Uterus (tissue), 4 donors: ENCODE measurements around the gene NPW. TPM values are rescaled to one million over a fixed set of nuclear protein-coding genes. Genes with fewer than 3 reads are reported as not detected.
A peak's percentile ranks its signal among the peaks of the same experiment; 100 is the strongest.

Experiments used
- DNase-seq, 2 donors: peaks; one replicate each; pipeline ENCODE4 v3.0.0-alpha.2; 2019 to 2020
- H3K27ac ChIP-seq, 2 donors: fragments of 200-600 bp; sonication (generic); 1 replicate in 1 of 2; 2 replicates in 1 of 2; pipeline ENCODE4 v1.5.1; 2016 to 2018
- H3K27me3 ChIP-seq, 2 donors: fragments of 200-600 bp; sonication (generic); one replicate each; pipeline ENCODE4 v1.5.1; 2018 to 2019; ENCODE audit warnings: control low read depth in 1 of 2
- H3K36me3 ChIP-seq, 2 donors: fragments of 200-600 bp; sonication (generic); one replicate each; pipeline ENCODE4 v1.5.1; 2019; ENCODE audit warnings: control low read depth in 1 of 2
- H3K4me1 ChIP-seq, 2 donors: fragments of 200-600 bp; sonication (generic); one replicate each; pipeline ENCODE4 v1.5.1; 2018 to 2019; ENCODE audit warnings: control low read depth in 1 of 2
- H3K4me3 ChIP-seq, 2 donors: fragments of 200-600 bp; sonication (generic); 1 replicate in 1 of 2; 2 replicates in 1 of 2; pipeline ENCODE4 v1.5.1; 2018 to 2019; ENCODE audit warnings: mild to moderate bottlenecking in 1 of 2
- H3K9me3 ChIP-seq, 2 donors: fragments of 200-600 bp; sonication (generic); one replicate each; pipeline ENCODE4 v1.5.1; 2019; ENCODE audit warnings: control low read depth in 1 of 2
- POLR2A ChIP-seq, 2 donors: fragments of 450-650 bp; IDR thresholded peaks; one replicate each; pipeline ENCODE4 v1.6.1; 2016; ENCODE audit warnings: antibody characterized with exemption in 2 of 2, mild to moderate bottlenecking in 1 of 2, moderate library complexity in 1 of 2
- intact Hi-C: fragments of 100-400 bp; cut with DNase I; formaldehyde crosslinking; loops from one replicate; pipeline ENCODE4 v1.15.1; 2023; ENCODE audit warnings: low total_unique reads
- total RNA-seq, 4 donors: library from RNA; depleted of rRNA in 3 of 4; stranded (reverse); fragments of >200 nt in 3 of 4; gene quantifications; one replicate each; pipeline versions ENCODE4 v1.1.0 to v1.2.4, GENCODE V29; 2014 to 2023
- TF ChIP-seq, protein P1 (sequence below), 4 experiments: fragments of 200-600 bp in 2 of 4; fragments of 450-650 bp in 2 of 4; sonication (generic) in 2 of 4; IDR thresholded peaks; one replicate each; pipeline ENCODE4 v1.5.1; 2016 to 2019; ENCODE audit warnings: antibody characterized with exemption in 4 of 4, mild to moderate bottlenecking in 2 of 4, moderate library complexity in 1 of 4
- donor health status: DM: yes; HTN: yes; CAD: no.

Gene NPW
- total RNA-seq, 4 donors from 2014 or later, result 1.5 TPM; not detected in 3

DNA sequence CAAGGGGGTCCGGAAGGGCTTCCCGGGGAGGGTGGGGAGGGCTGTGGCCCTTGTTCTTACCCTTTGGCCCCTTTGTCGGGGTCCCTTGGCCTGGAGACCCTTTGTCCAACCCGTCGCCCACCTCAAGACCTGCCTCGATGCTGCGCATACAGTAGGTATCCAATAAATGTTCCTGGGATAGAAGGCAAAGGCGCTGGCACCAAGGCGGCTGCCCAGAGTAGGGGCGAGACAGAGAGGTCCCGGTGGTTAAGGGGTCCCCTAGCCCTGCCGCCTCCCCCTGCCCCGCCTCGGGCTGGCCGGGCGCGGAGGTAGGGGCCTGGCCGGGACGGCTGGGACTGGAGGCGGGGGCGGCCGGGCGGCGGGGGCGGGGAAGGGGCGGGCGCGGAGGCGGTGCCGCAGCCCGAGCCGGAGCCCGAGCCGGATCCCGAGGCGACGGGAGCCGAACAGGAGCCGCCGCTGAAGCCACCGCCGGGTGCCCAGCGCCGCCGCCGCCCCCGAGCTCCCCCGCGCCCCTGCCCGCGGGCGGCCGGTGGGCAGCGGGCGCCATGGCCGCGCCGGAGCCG is 7.0 kb downstream of the NPW start, which contains the start of gene NHERF2:
NHERF2 (plus strand) TSS at position 442 of the 563 bp plus-strand sequence; CDS start at position 546, 104 bp downstream.
- DNase-seq, result peak in 1 of 2 donors; percentile 48
- no peaks in the 10 kb centered on the region for H3K36me3 ChIP-seq
- peak within 1 kb of the TSS; percentile 32 to 56 for H3K4me3 ChIP-seq
- H3K27ac ChIP-seq, result peak within 1 kb of the TSS; percentile 69 to 79
- no peaks in the 10 kb centered on the region for H3K27me3 ChIP-seq
- intact Hi-C loops, result no loop called here
- no peak for TF ChIP-seq POLR2A (IDR thresholded peaks at IDR 0.05)
- TF ChIP-seq, protein P1, sequence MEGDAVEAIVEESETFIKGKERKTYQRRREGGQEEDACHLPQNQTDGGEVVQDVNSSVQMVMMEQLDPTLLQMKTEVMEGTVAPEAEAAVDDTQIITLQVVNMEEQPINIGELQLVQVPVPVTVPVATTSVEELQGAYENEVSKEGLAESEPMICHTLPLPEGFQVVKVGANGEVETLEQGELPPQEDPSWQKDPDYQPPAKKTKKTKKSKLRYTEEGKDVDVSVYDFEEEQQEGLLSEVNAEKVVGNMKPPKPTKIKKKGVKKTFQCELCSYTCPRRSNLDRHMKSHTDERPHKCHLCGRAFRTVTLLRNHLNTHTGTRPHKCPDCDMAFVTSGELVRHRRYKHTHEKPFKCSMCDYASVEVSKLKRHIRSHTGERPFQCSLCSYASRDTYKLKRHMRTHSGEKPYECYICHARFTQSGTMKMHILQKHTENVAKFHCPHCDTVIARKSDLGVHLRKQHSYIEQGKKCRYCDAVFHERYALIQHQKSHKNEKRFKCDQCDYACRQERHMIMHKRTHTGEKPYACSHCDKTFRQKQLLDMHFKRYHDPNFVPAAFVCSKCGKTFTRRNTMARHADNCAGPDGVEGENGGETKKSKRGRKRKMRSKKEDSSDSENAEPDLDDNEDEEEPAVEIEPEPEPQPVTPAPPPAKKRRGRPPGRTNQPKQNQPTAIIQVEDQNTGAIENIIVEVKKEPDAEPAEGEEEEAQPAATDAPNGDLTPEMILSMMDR (IDR thresholded peaks at IDR 0.05), result no peak
- H3K4me1 ChIP-seq, result peaks cover 0 to 6% of the 10 kb centered on the region in 2 donors
- H3K9me3 ChIP-seq, result no peaks in the 10 kb centered on the region

- Histone ChIP-seq H3K4me3 (peak overlapping the region; percentile 32 to 56), H3K36me3 (no peaks in the 10 kb centered on the region), H3K27ac (peak overlapping the region; percentile 69 to 79), H3K4me1 (peaks cover 0 to 6% of the 10 kb centered on the region in 2 donors), H3K27me3 (no peaks in the 10 kb centered on the region), H3K9me3 (no peaks in the 10 kb centered on the region)
- no peak for TF ChIP-seq POLR2A (IDR thresholded peaks at IDR 0.05)
- TF ChIP-seq, protein P1 (IDR thresholded peaks at IDR 0.05), result no peak
- intact Hi-C loops, result no loop called here
- DNase-seq, result no peak
Observed at GRCh38 chr16:2027024-2028010, 7.7 kb downstream of the NPW start.

DNA sequence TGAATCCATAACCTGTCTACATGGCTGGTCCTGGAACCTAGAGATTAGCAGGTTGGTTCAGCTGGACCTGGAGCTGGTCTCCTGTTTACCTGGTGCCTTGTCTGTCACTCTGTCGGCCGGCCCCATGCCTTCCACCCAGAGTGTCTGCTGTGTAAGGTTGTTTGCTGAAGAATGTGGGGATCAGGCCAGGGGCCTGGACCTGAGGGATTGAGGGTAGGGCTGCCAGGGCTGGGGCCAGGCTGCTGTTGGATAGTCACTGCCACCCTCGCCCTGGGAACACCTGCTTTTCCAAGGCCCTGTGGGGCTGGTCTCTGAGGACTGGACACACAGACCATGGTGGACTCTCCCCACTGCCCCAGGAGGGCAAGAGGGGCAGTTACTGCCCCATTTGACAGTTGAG is 8.6 kb downstream of the NPW start:
- no peaks in the 10 kb centered on the region for H3K36me3 ChIP-seq
- H3K9me3 ChIP-seq, result no peaks in the 10 kb centered on the region
- TF ChIP-seq, protein P1 (IDR thresholded peaks at IDR 0.05), result no peak
- TF ChIP-seq POLR2A (IDR thresholded peaks at IDR 0.05), result no peak
- peak overlapping the region in 1 of 2 donors; percentile 56 for H3K4me3 ChIP-seq
- H3K4me1 ChIP-seq, result peaks cover 0 to 6% of the 10 kb centered on the region in 2 donors
- peak overlapping the region; percentile 7 to 79 for H3K27ac ChIP-seq
- H3K27me3 ChIP-seq, result no peaks in the 10 kb centered on the region
- intact Hi-C loops, result no loop called here
- no peak for DNase-seq

- Histone ChIP-seq H3K27ac (peak overlapping the region; percentile 7 to 79), H3K27me3 (no peaks in the 10 kb centered on the region), H3K36me3 (no peaks in the 10 kb centered on the region), H3K4me3 (no peak overlapping the region), H3K9me3 (no peaks in the 10 kb centered on the region), H3K4me1 (peaks cover 0 to 6% of the 10 kb centered on the region in 2 donors)
- intact Hi-C loops, result no loop called here
- TF ChIP-seq POLR2A (IDR thresholded peaks at IDR 0.05), result no peak
- TF ChIP-seq, protein P1 (IDR thresholded peaks at IDR 0.05), result no peak
- no peak for DNase-seq
Observed at GRCh38 chr16:2028620-2029220, 9.1 kb downstream of the NPW start.
